SKM-1 treated with dmso at 0.1 percent for 144 hours (cell line): ENCODE data around the gene COL21A1.

Experiments used
- DNase-seq: peaks from one replicate; lab custom pipeline; 2025; ENCODE audit not compliant: unreplicated experiment; lab: John Stamatoyannopoulos, UW

The COL21A1 gene

DNA sequence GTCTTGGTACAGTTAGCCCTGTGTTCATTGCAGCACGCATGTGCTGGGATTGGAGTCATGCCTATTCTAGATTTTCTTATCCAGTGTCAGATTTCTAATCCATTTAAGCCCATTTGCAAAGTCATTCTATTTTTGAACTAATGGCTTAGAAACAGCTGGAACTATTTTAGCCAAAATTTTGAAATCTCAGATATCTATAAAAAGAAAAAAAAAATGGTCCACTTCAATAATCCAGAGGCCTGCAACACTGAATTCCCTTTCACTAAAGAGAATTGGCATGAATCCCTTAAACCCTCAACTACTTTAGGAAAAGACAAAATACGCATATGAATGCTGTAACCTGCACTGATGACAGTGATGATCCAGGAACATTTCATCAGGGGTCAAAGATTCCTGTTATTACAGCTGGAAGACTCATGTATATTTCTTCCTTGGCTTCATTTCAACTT, 1.5 kb downstream of the COL21A1 start:
- no peak for DNase-seq

DNA sequence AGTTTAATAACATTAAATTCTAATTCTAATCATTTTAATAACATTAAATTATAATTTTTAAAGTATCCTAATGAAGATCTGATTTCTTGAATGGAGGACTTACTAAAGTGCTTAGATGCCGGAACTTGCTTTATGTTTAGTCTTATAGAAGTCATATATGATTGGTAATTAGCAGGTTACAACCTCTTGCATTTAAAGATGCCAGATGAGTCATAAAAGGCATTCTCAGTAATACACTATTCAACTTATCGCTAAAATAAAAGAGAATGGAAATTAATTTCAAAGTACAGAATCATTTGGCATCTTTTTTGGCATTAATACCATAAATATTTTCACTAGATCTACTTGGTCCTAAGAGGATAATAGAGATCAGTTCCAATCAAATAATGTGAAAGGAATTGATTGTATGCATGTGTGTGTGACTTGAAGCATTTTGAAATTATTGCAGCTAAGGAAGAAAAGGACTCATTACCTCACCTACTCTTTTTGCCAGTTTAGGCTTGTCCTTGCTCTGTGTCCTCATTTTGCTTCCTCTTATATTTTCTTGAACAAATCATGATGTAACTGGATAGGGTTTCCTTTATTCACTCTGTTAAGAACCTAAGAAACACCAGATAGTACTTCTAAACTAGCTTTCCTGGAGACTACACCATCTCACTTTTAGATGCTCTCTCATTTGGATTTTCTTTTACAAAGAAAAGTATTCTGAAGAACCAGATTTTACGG, 2.7 kb downstream of the COL21A1 start:
- DNase-seq, result peak; percentile 91

DNA sequence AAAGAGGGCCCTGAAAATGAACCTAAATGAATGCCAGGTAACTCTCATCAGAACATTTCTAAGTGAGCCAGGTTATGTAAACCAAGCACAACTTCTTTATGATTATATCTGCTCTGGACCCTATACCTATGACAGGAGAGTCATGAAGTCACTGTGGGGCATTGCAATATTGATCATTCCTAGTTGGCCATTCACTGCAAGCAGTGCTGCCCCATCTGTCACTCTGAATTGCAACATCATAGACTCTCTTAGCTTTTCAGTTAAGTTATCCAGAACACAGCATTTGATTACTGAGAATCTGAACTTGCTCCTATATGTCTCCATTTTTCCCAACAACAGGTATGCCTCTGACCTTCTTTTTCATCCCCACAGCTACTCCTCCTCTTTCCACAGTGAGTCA, 3.3 kb downstream of the COL21A1 start:
- DNase-seq, result no peak

DNA sequence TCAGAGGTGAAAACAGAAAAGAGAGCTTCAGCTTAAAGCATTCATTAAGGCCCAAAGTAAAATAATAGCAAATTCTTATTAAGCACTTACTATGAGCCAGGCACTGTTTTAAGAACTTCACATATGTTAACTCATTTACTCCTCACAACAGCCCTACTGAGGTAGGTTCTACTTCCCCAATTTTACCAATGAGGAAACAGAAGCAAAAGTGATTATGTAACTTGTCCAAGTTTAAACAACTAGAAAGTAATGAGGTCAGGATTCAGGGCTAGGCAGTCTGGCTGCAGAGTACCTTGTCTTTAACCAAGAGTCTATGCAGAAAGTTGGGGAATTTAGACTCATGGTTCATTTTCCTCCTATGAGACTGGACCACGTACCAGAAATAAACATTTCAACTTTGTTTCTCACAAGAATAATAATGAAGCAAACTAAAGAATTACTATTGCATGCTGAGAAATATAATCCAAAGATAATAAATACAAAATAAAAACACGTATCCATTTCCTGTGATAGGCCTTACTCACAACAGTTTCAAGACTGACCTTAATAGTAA, 3.8 kb downstream of the COL21A1 start:
- DNase-seq, result peak; percentile 97

DNA sequence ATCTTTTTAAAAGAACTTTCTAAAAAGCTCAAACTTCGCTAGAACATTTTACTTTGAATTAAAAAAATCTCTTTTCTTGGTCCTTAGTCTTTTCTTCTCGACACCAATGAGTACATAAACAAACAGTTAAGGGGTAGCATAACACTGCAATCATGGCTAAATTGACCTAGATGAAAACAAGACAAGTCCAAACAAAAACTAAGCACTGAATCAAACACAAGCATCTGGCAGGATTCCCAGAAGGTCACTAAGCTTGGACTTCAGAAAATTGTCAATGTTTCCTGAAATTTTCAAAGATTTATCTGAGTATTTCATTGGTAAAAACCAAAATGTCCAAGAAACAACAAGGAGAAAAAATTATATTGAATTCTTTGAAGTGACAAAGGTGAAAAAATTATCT, 5.0 kb downstream of the COL21A1 start:
- DNase-seq, result no peak

DNA sequence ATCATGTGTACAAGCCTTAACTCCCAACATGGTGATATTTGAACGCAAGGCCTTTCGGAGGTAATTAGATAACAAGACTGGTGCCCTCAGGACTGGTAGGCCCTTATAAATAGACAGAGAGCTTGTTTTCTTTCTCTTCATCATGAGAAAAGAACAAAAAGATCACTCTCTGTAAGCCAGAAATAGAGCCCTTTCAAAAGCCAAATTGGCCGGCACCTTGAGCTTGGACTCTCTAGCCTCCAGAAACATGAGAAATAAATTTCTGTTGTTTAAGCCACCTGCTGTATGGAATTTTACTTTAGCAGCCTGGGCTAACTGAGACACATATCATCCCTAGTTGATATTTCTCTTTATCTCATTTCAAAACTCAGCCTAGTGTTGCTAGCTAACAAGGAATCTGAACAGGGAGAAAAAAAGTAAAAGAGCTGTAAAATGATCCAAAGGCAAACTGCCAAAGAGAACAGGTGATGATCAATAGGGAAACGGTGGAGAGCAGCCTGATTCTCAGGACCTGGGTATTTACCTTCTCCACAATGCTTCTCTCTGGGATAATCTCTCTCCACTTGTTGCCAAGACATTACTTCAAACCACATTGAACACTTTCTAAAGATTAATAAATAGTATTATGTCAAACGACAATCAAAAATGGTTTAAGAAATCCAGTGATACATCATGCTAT, 6.1 kb downstream of the COL21A1 start:
- DNase-seq, result no peak

DNA sequence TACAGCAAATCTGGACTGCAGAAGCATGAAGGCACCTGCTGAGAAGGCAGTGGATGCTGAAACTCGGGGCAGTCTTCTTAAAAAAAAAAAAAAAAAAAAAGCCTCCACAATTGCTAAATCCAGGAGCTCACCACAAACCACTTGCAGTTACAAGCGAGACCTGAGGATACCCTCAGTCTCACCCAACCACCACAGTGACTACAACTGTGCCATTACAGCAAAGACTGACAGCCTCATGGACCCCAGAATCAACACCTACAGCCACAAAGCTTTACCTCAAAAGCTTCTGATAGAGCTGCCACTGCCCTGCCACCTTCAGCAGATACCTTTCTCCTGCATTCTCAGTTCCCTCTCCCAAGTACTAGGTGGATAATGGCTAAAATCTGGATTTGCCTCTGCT, 9.0 kb downstream of the COL21A1 start:
- DNase-seq, result peak; percentile 65

DNA sequence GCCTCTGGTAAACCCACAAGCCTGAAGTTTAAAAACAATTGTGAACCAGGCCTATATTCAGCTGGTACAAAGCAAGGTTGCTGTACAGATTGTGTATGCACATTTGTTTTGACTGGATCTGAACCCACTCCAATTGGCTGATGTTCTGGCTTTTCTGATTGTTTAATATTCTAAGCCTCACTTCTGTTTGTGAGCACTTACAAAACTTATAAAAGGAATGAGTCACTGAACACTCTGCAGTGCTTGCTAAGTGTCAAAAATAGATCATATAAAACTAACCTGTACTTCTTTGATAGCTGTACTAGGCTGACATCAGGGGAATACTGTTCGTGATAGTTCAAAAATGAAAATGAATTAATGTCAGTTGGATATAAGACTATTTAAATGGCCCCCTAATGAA, 12.1 kb downstream of the COL21A1 start:
- DNase-seq, result no peak

DNA sequence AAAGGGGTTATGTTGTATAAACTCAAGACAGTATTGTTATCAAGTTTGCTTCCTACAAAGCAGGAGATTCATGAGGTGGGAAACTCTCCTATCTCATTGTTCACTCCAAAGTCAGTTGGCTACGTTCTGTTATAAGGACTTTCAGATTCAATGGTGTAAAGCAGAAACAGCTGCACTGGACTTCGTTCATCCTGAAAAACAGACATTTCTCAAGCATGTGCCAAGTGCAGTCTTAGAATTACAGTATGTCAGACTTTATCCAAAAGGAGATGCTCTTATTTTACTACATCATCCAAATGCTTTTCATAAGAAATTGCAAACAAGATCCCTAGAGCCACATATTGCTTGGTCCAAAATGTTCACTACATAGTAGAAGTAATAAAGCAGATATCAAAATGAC, 14.9 kb downstream of the COL21A1 start:
- no peak for DNase-seq

DNA sequence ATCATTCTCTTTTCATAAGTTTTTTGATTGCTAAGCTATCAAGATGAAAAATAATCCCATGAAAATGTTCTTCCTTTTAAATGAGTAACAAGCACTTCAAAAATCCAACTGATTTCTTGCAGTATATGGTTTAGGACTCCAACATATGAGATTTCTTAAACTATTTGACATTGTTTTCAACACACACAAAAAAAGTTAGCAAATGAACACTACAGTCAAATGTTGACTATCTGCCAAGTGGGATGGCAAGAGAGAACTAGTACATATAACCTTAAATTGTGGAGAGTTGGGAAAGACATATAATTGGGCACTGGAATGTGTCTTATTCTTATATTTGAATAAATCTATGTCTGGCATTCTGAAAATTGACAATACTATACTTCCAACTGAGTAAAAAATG, 15.6 kb downstream of the COL21A1 start:
- no peak for DNase-seq

DNA sequence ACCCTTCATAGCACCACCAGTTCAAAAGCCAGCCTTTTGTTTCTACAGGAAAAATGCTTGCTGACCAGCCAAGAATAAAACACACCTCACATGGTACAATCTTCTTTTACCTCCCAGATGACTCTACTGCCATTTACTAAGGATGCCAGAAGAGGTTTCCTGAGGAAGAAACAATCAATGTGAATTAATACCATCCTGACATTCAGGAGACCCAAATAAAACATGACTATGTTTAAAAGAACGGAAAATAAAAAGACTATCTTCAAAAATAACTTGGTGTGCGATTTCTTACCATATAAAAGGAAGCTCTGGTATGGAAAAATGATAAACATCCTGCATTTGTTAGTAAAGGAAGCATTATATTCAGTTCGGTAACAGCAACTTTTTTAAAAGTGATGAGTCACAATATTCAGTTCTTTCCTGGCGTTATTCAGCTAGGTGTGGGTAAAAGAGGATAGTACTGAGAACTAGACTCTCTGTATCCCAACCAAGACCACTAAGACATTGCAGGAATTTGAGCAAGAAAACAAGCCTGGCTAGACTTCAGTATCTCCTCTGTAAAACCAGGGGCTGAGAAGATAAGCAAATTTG, 16.3 kb downstream of the COL21A1 start:
- DNase-seq, result no peak

DNA sequence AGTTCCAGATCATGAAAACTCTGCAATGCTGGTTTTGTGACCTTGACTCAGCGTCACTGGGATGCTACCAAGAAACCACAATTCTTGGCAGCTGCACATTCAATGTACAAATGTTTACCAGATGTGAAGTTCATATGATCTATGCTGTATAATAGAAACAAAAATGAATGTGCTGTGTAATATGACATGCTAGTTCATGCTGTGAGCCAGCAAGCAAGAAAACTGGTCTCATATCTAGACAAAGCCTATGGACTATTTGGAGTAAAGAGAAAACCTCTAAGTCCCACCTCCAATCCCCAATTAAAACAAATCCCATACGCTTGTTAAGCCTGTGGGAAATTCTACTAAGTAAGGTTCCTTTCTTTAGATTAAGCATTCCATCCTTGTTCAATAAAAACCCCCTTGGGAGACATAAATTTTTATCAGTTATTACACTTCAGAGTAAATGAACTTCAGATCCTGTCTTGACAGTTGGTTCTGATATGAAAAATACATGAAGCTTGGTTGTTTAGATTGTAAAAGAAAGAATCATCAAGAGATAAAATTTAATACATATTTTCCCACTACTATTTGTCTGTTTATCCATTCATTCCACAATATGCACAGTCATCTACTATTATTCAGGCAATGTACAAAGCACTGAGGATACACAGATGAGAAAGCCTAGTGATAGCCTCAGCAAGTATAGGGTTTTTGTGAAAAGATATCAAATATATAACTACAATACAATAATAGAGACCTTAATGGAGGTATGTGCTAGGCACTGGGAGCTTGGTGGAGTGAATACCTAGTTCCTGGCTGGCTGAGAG, 20.1 kb downstream of the COL21A1 start:
- DNase-seq, result no peak

DNA sequence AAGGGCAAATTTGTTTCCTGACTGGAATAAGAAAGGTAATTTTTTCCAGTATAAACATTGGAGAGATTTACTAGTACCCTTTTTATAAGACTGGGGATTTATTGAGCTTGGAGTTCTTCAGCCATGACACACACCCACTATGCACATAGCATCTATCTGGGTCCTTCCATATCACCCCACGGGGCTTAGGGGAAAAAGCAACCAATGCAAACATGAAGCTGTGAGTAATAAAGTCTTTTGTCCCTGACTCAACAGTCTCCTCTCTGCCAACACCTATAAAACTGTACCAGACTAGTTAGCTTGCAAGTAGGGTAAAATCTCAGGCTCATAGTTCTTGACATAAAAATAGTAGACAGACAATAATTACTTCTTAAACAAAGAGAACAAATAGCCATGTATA, 23.4 kb downstream of the COL21A1 start:
- no peak for DNase-seq

DNA sequence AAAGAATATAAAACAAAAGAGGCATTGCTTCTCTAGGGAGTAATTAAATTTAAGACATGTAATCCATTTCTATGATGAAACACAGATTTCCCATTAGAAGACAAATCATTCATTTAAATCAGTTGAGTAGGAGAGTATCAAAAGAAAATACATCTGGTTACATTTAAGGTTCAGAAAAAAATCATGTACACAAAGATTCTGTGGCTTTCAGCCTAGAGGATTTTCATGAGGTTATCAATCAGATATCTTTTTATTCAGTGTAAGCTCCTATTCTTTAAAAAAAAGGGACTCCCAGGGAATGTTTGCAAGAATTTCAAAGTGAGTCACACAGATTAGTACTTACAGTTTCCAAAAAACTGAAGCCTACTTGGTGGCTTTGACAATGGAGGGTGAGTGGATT, 24.9 kb downstream of the COL21A1 start:
- DNase-seq, result no peak

DNA sequence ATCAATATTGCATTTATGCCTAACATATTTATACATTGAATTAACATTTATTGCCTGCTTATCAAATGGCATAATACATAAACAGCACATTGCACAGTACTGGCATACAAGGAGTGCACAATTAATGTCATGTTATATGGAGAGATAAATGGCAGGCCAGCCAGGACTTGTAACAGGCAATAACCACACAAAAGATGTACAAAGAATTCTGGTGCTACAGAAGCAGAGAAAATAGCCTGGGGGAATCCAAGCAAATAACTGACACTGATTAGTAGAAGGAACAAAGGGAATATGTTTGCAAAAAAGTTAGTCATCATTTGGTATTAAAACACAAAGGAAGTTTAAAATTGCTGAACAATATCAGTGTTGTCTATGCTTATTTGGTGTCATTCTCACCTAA, 27.3 kb downstream of the COL21A1 start:
- DNase-seq, result no peak

DNA sequence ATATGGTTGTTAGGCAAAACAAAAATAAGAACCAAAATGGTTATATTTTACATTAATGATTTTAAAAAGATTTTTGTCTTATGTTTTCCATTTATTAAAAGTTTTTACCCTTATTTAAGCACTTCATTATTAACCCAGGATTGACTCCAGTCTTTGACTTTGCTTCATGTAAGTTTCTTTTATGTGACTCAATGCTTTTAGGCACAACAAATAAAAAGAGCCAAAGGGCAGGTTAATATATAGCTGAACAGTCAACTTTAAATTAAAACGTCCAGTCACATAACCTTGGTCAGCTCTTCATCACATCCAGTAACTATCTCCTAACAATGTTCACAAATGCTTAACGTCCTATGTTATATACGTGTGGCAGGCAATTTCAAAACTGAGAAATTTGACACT, 32.7 kb downstream of the COL21A1 start:
- no peak for DNase-seq

DNA sequence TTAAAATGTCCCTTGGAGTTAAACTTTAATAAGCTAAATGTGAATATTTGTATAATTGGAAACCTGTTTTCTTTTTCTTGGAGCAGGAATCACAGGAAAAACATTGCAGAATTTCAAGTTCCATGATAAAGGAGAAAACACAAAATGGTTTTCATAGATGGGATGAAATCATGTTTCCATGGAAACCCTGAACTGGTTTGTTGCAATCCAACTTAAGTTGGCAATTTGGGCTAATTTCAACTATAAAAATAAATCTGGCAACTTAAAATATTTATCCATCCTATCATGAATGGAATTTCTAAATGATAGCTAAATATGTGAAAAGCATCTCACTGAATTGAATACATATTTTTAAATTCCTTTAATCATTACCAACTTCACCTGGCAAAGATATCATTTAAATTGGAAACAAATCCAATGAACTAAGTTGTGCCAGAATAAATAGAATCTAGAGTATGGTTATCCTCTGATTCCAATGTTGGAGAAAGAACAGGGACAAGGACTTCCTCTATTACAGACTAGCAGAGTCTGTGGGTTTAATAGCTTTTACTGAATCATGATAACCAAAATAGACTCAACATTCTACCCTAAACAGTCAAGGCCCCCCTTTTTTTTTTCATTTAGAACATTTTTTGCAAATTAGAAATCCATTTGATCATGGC, 33.2 kb downstream of the COL21A1 start:
- no peak for DNase-seq

DNA sequence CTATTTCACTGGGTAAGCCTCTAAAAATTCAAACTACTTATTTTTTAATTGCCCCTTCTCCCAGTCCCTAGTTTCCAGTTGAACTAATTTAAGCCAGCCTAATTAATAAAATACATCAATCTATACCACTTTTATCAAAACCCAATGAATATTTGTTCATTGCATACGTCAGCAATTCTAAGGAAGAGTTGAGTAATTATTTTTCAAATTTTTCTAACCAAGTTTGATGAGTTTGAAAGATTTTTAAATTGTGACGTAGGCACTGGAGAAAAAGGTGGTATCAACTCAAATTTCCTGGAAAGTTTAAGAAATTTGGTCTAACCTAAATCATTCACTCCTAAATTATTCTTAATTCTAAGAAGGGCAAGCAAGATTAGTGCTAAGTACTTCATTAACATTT, 35.7 kb downstream of the COL21A1 start:
- DNase-seq, result no peak

DNA sequence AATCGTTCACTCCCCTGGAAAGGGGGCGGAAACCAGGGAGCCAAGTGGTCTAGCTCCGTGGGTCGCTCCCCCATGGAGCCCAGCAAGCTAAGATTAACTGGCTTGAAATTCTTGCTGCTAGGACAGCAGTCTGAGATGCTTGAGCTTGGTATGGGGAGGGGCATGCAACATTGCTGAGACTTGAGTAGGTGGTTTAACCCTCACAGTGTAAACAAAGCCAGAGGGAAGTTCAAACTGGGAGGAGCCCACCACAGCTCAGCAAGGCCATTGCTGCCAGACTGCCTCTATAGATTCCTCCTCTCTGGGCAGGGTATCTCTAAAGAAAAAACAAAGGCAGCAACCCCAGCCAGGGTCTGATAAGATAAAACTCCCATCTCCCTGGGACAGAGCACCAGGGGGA, 43.2 kb downstream of the COL21A1 start:
- no peak for DNase-seq

DNA sequence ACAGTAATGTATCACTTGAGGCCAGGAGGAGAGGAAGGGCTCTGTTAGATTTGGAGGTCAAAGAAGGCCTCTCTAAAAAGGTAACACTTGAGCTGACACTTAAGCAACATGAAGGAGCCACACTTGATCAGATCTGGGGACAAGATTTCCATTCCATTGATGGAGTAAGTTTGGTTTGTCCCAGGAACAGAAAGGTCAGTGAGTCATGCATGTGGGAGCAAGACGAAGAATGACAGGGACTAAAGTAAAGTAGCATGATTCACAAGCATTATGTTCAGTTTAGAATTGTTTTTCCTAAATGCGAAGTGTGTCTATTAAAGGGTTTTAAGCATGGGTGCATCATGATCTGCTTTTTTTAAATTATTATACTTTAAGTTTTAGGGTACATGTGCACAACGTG, 47.4 kb downstream of the COL21A1 start:
- no peak for DNase-seq

DNA sequence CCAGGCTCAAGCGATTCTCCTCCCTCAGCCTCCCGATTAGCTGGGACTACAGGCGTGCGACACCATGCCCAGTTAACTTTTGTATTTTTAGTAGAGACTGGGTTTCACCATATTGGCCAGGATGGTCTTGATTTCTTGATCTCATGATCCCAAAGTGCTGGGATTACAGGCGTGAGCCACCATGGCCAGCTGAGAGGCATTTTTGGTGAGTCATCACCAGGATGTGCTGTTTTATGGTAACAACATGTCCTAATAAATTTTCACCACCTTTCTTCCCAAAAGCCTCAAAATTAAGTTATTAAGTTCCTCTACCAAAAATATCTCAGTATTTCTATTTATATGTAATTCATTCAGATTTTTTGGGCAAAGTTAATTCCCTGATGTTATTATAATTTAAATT, 53.5 kb downstream of the COL21A1 start:
- DNase-seq, result no peak
